NCI-H1048 (cell line): ENCODE results near the gene KIRREL1.
"Not testable (repeated sequence)": the region's sequence is repeated elsewhere in the genome, so short reads cannot be mapped to it uniquely, and the experiment has no call there.

ENCODE experiments used
- DNase-seq: peaks from one replicate; lab custom pipeline; 2025; lab: John Stamatoyannopoulos, UW

Gene KIRREL1

DNA sequence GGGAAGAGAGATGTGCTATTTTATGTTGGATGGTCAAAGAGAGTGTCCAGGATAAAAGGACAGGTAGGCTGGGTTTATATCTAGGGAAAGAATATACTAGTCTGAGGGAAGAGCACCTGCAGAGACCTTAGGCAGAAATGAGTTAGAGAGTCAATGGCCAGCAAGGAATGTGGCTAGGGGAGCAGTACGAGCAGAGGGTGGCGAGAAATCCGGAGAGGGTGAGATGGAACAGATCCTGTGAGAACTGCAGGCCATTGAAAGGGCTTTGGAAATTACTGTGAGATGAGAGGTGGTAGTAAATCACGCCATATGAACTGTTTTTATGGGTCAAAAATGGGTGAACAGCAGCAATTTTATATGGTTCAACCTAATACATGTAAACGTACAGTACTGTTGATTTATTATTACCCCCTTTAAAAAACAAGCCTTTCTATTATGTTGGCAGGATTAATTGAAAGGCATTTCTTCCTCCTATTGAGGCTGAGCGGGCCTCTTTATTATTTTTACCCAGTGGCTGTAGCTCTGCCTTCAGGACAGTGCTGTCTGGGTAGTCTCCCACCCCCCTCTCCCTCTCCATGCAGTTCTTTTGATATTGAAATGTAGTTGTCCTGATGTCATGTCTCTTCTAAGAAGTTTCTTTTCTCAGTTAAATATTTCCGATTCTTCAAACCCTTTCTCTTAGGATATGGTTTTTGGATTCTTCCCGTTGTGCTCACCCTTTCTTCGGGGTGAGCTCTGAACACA is 112.1 kb downstream of the KIRREL1 start:
- DNase-seq: no peak

GRCh38 chr1:158107916-158108315 is 114.5 kb downstream of the KIRREL1 start:
- DNase-seq: no peak

DNA sequence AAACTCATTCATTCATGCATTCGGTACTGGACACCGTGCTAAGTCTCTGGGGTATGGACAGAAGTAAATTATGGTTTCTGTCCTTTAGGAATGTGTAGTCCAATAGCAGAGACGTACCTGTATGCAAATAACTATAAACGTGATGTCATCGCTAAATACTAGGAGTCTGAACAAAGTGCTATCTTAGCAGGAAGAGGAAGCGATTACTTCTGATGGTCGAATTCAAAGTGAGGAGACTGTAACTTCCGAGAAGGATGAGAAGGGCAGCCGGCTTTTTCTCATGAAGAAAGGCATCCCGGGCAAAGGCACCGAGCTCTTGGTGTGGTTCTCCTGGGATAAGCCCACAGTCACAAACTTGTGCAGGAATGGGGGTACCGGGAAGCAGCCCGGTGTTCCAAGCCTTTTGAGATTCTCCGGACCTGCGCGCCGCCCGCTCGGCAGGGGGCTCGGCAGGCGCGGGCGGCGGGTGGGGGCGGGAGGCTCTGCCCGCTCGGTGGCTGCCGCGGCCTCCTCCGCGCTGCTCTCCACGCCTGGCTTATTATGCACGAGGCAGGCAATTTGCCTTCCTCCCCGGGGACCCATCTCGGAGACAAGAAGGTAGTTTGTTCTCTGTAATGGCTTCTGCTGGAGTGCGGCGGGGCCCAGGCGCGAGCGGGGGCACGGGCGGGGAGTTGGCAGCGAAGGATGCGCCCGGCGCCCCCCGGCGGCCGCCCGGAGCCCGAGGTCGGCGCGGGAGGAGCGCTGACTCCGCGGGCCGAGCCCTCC is 119.7 kb downstream of the KIRREL1 start:
- DNase-seq: no peak

GRCh38 chr1:158113759-158114127 is 120.3 kb downstream of the KIRREL1 start:
- DNase-seq: no peak

GRCh38 chr1:158115126-158115525 is 121.7 kb downstream of the KIRREL1 start:
- DNase-seq: no peak

- no peak for DNase-seq
These were observed 123.1 kb downstream of the KIRREL1 start for GRCh38 chr1:158116311-158117167.

- DNase-seq: no peak
These were observed 124.6 kb downstream of the KIRREL1 start for GRCh38 chr1:158117854-158118704.

DNA sequence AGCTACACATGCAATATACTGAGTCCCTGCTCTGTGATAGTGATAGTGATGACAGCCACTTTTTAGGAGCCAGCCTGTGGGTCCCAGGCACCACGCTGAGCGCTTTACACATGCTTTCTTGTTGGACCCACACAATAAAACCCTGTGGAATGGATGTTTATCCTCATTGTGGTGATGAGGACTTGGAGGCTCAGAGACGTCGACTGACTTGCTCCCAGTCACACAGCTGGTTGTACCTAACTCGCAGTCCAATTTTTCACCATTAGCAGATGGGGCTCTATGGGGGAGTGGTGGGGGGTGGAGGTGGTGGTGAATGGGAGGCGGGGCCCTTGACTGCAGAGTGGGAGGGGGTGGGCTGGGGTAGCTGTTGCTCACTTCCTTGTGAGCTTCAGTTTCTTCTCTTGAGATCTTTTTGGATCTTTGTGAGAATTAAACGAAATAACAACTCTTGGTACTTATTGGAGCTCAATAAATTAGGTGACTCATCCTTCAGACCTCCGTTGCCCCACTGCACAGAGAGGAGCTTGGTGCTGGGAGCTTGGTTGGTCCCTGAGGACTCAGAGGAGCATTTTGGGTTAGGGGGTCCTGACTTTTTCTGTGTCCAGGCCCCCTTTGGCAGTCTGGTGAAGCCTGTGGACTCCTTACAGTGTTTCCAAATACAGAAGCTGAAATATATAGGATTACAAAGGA is 125.4 kb downstream of the KIRREL1 start:
- DNase-seq: no peak

- no peak for DNase-seq
These were observed 126.7 kb downstream of the KIRREL1 start for GRCh38 chr1:158119976-158120653.

GRCh38 chr1:158121604-158122254 is 128.3 kb downstream of the KIRREL1 start:
- peak; percentile 43 for DNase-seq

- no peak for DNase-seq
These were observed 129.5 kb downstream of the KIRREL1 start for GRCh38 chr1:158122833-158123388.

GRCh38 chr1:158124034-158124433 is 130.6 kb downstream of the KIRREL1 start:
- no peak for DNase-seq

DNA sequence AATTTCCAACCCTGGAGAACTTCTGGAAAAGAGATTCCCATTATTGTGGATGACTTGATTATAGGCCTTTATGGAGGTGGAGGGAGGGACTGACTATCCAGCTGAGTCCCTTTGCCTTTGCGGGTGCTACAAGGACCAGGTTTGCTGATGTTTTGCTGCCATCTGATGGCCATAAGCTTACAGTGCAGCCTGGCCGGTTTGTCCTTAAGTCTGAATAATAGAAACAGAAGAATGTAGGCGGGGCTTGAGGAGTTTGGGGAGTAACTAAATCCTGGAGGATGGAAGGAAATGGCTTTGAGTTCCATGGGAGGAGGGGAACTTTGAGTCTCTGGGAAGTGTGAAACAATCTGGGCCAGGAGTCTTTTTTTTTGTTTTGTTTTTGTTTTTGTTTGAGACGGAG is 131.6 kb downstream of the KIRREL1 start:
- peak; percentile 84 for DNase-seq

- DNase-seq: no peak
These were observed 133.0 kb downstream of the KIRREL1 start for GRCh38 chr1:158126425-158126824.

DNA sequence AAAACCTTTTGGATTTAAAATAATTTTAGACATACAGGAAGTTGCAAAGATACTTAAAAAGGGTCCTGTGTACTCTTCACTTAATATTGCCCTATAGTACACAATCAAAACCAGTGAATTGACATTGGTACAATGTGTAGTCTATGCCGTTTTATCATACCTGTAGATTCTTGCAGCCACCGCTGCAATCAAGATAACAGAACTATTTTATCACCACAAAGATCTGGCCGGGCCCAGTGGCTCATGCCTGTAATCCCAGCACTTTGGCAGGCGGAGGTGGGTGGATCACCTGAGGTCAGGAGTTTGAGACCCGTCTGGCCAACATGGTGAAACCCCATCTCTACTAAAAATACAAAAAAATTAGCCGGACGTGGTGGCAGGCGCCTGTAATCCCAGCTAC is 135.1 kb downstream of the KIRREL1 start:
- not testable (repeated sequence) for DNase-seq

DNA sequence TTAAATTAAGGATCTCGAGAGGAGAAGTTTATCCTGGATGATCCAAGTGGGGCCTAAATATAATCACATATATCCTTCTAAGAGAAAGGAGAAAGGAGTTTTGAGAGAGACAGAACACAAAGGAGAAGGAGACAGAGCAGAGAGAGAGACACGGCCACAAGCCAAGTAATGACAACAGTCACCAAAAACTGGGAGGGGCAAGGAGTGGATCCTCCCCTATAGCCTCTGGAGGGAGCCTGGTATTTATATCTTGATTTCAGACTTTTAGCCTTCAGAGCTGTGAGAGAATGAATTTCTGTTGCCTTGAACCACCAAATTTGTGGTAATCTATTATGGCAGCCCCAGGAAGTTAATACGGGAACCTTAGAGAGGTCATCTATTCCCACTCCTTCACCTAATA is 137.8 kb downstream of the KIRREL1 start:
- no peak for DNase-seq

DNA sequence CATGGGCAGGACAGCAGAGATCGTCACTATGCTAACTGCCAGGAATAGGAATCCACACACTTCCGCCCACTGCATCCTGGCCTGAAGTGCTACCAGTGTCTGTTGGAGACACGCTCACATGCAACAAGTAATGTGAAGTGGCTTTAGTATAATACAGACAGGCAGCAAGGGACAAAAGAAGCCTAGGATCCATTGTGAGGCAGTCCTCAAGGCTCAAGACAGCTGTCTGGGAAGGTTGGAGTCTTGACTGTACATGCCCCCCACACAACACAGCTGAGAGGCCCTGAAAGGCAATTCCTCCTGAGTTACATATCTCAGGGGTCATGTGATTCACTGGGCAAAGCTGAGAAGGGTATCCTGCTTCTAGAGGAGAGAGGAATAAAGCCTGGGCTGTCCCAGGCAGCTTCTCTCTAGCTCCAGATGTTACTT is 147.3 kb downstream of the KIRREL1 start:
- no peak for DNase-seq

- DNase-seq: no peak
These were observed 151.8 kb downstream of the KIRREL1 start for GRCh38 chr1:158145173-158145719.

- no peak for DNase-seq
These were observed 152.7 kb downstream of the KIRREL1 start for GRCh38 chr1:158146165-158146564.
